Measurements from ENCODE around the gene CEND1.

DNA sequence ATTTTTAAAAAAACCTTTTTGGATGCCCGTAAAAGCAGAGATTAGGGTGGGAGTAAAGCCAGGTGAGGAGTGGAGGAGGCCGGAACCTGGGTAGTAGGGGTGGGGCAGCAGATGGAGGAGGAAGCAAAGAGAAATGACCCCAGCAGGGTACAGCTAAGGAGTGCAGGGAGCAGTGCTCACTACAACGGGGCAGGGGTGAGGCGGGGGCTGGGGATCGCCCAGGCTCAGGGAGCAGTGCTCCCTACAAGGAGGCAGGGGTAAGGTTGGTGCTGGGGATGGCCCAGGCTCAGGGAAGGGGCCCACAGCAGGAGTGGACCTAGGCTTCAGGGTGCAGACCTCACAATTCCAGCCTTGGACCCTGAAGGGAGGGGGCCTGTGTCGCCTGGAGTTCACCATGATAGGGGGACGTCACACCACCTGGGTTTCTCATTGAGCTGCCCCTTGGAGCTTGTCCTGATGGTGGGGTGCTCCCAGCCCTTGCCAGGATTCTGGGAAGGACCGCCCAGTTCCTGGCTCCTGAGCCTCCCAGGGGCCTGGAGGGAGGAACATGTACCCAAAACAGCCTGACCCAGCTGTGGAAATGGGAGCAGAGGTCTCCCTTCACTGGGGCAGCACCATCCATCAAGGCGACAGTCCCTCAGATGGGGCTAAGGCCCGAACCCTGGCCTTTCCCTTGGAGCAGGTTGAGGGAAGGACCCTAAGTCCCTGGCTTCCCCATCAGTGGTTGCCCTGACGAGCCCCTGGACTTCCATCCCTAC lies 26.0 kb upstream of the CEND1 start:
- TF ChIP-seq, protein P1, sequence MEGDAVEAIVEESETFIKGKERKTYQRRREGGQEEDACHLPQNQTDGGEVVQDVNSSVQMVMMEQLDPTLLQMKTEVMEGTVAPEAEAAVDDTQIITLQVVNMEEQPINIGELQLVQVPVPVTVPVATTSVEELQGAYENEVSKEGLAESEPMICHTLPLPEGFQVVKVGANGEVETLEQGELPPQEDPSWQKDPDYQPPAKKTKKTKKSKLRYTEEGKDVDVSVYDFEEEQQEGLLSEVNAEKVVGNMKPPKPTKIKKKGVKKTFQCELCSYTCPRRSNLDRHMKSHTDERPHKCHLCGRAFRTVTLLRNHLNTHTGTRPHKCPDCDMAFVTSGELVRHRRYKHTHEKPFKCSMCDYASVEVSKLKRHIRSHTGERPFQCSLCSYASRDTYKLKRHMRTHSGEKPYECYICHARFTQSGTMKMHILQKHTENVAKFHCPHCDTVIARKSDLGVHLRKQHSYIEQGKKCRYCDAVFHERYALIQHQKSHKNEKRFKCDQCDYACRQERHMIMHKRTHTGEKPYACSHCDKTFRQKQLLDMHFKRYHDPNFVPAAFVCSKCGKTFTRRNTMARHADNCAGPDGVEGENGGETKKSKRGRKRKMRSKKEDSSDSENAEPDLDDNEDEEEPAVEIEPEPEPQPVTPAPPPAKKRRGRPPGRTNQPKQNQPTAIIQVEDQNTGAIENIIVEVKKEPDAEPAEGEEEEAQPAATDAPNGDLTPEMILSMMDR (IDR thresholded peaks at IDR 0.05) = no peak
- TF ChIP-seq POLR2A (IDR thresholded peaks at IDR 0.05) = no peak

All from thyroid gland (tissue), 4 donors.